ENCODE data around the gene ITPKC. TPM values are rescaled to one million over a fixed set of nuclear protein-coding genes. Genes with fewer than 3 reads are reported as not detected.

ITPKC gene
- total and polyA plus RNA-seq, 9 of the 15 experiments (the other 6 are each of a cell fraction or from before 2014, with no cell fraction given), result 0.08 to 9.3 (median 5.8) TPM

GRCh38 chr19:40756502-40757110, 39.7 kb downstream of the ITPKC start:
- DNase-seq (ENCODE audit: extremely low read depth in 1 of 4, low spot score in 3 of 4), result no peak
- peaks cover 18 to 31% of the 10 kb centered on the region in 2 experiments; a peak in 4 of 5 replicates for H3K4me1 ChIP-seq (replicated peaks in 1 of 2; ENCODE audit: control insufficient read depth in 2 of 2, insufficient read depth in 2 of 2, low read length in 2 of 2)
- TF ChIP-seq SPI1 (IDR thresholded peaks at IDR 0.05; ENCODE audit: borderline replicate concordance, low read depth, low read length) (no peak), POLR2B (IDR thresholded peaks at IDR 0.05; ENCODE audit: low read depth, partially characterized antibody) (peak; percentile 18)
- ChIA-PET POLR2A (interaction anchor here (1.2 to 2.3 kb wide), 5 partner anchors 9 to 21 kb away, joined by 4 to 8 read pairs (median 5); partner anchors contain the start of gene RAB4B), CTCF (ENCODE audit: low intra/inter-chr PET ratio) (no interaction called here)
- peaks cover 82% of the 10 kb centered on the region for H3K79me2 ChIP-seq (ENCODE audit: control insufficient read depth, insufficient read depth, low read length)
- peaks cover 3% of the 10 kb centered on the region for H3K9me1 ChIP-seq (ENCODE audit: control insufficient read depth, insufficient read depth, low read length)
- peaks cover 35% of the 10 kb centered on the region for H4K20me1 ChIP-seq (replicated peaks; ENCODE audit: control insufficient read depth, insufficient read depth, low read length)
- H3K27me3 ChIP-seq (ENCODE audit: control insufficient read depth in 2 of 2, insufficient read depth in 2 of 2, low read length in 2 of 2), result no peaks in the 10 kb centered on the region
- H3K36me3 ChIP-seq (ENCODE audit: control insufficient read depth, insufficient read depth, low read length), result peaks cover 88% of the 10 kb centered on the region
- no peak overlapping the region for H2AFZ ChIP-seq (ENCODE audit: low read depth, low read length)
- H3K27ac ChIP-seq (ENCODE audit: extremely low read depth, low read depth, low read length), result no peak overlapping the region; the same call in 2 of the 3 replicates
- in situ Hi-C loops (cut with MboI), result no loop called here
- FAIRE-seq, result no peak
- ATAC-seq, result no peak
- WGBS (ENCODE audit: insufficient coverage, low coverage, missing lambda C conversion rate), result 89% methylated on average over 7 of the region's 11 CpGs
- intact Hi-C loops (cut with micrococcal nuclease), result no loop called here
- peak overlapping the region in 1 of 2 experiments; percentile 40; a peak in 2 of 4 replicates for H3K9ac ChIP-seq (ENCODE audit: insufficient read depth in 1 of 2, low read depth in 2 of 2, low read length in 2 of 2)
- H3K4me3 ChIP-seq, result no peak overlapping the region
- H3K9me3 ChIP-seq (replicated peaks; ENCODE audit: control insufficient read depth, insufficient read depth, low read depth, low read length), result no peaks in the 10 kb centered on the region
- BruUV-seq (replicated peaks), result no TSS peak
- H3K4me2 ChIP-seq (ENCODE audit: insufficient read depth, low read length), result no peak overlapping the region

- Histone ChIP-seq H3K9me3 (replicated peaks; ENCODE audit: control insufficient read depth, insufficient read depth, low read depth, low read length) (no peaks in the 10 kb centered on the region), H3K4me3 (no peak overlapping the region), H3K79me2 (ENCODE audit: control insufficient read depth, insufficient read depth, low read length) (peaks cover 67% of the 10 kb centered on the region), H3K4me2 (ENCODE audit: insufficient read depth, low read length) (no peak overlapping the region), H2AFZ (ENCODE audit: low read depth, low read length) (no peak overlapping the region), H3K4me1 (replicated peaks in 1 of 2; ENCODE audit: control insufficient read depth in 2 of 2, insufficient read depth in 2 of 2, low read length in 2 of 2) (peaks cover 14 to 24% of the 10 kb centered on the region in 2 experiments; a peak in 4 of 5 replicates), H3K27ac (ENCODE audit: extremely low read depth, low read depth, low read length) (no peak overlapping the region), H4K20me1 (replicated peaks; ENCODE audit: control insufficient read depth, insufficient read depth, low read length) (peaks cover 29% of the 10 kb centered on the region), H3K36me3 (ENCODE audit: control insufficient read depth, insufficient read depth, low read length) (peaks cover 93% of the 10 kb centered on the region), H3K9me1 (ENCODE audit: control insufficient read depth, insufficient read depth, low read length) (peaks cover 3% of the 10 kb centered on the region), H3K9ac (ENCODE audit: insufficient read depth in 1 of 2, low read depth in 2 of 2, low read length in 2 of 2) (no peak overlapping the region), H3K27me3 (ENCODE audit: control insufficient read depth in 2 of 2, insufficient read depth in 2 of 2, low read length in 2 of 2) (no peaks in the 10 kb centered on the region)
- ChIA-PET POLR2A (interaction anchor here (1.2 to 2.3 kb wide), 3 partner anchors 8 to 19 kb away, joined by 4 to 8 read pairs (median 6); partner anchors contain the start of genes ACTMAP and RAB4B), CTCF (ENCODE audit: low intra/inter-chr PET ratio) (no interaction called here)
- WGBS (ENCODE audit: insufficient coverage, low coverage, missing lambda C conversion rate), result 93% methylated on average over 3 of the region's 3 CpGs
- no peak for ATAC-seq
- in situ Hi-C loops (cut with MboI) (no loop called here), intact Hi-C loops (cut with micrococcal nuclease) (no loop called here)
- no TSS peak for BruUV-seq (replicated peaks)
- no peak for DNase-seq (ENCODE audit: extremely low read depth in 1 of 4, low spot score in 3 of 4)
- no peak for FAIRE-seq
- peak; percentile 35 for TF ChIP-seq RBM25 (IDR thresholded peaks at IDR 0.05; ENCODE audit: low read depth, low read length, severe bottlenecking)
- TF ChIP-seq ZZZ3 (IDR thresholded peaks at IDR 0.05), result no peak
- TF ChIP-seq ZNF239 (CRISPR knock-in tag; IDR thresholded peaks at IDR 0.05), result peak; percentile 79
These were observed 41.6 kb downstream of the ITPKC start for GRCh38 chr19:40758491-40758890.
